Pulmonary artery endothelial cell (primary cell): ENCODE data around the gene ATP2B2. TPM values are rescaled to one million over a fixed set of nuclear protein-coding genes. Genes with fewer than 3 reads are reported as not detected.

Source experiments
- DNase-seq: peaks from one replicate; pipeline ENCODE4 v3.0.0-alpha.2; 2011; ENCODE audit warnings: low read depth, low spot score
- total RNA-seq: library from RNA; depleted of rRNA; stranded (reverse); fragments of >200 nt; gene quantifications from 2 replicates; pipeline ENCODE4 v1.2.3, GENCODE V29; 2014

The ATP2B2 gene
- total RNA-seq, 1 donor from 2014 or later: not detected

DNA sequence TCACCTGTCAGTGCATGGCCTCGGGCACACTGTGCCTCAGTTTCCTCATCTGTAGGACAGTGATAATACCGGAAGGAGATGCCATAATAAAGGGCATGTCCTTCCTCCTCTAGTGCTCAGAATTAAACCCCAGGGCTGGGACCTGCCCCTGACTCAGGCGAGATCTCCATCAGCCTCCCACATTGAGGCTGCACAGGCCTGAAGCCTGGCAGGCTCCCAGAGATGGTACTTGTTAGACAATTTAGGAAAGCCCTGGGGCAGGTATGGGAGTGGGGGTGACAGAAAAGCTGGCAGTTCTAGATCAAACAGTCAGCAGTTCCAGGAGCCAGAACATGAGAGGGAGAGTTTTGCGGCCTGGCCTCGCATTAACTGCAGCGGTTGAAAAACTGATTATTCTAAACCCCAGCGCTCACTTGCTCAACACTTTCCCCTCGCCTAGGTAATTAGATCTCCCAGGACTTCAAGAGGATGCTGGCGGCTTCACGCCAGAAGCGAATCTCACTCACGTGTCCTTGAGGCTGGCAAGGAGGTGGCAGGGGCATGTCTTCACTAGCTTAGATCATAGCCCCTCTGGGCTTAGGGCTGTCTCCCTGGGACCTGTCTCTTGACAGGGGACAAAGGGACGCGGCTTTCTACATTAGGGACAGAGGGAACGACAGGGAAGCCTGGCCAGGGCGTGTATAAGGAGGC, 73.1 kb downstream of the ATP2B2 start:
- DNase-seq: no peak

- DNase-seq: no peak
Measured at GRCh38 chr3:10430805-10431204, 74.6 kb downstream of the ATP2B2 start.

DNA sequence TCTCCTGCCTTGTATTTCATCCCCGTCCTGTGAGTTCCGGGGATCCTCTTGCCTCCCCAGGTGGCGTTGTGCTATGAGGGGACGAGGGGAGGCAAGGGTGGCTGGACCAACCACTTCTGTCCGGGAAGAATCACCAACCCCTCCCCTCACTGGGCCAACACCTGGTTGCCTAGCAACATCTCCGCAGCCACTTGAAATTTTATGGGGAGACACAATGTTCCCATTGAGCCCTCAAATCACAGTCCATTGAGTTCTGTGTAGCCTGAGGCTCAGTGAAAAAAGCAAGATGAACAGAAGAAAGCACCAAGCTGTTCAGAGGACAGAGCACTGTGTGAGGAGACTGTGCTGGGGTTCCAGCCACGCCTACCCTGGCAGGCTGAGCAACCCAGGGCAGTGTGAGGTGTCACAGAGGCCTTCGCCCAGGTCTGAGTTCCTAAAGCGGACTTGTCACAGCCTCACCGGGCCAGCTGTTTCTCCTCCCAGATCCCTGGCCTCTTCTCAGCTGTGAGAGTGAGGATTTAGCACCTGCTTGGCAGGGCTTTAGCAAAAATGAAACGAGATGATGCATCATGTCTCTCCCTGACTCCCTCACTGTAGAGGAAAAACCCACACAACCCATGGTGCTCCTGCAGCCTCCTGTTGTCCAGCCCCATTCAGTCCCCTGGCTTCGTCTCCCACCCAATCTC, 76.8 kb downstream of the ATP2B2 start:
- no peak for DNase-seq

GRCh38 chr3:10426346-10427220, 78.8 kb downstream of the ATP2B2 start:
- no peak for DNase-seq

DNA sequence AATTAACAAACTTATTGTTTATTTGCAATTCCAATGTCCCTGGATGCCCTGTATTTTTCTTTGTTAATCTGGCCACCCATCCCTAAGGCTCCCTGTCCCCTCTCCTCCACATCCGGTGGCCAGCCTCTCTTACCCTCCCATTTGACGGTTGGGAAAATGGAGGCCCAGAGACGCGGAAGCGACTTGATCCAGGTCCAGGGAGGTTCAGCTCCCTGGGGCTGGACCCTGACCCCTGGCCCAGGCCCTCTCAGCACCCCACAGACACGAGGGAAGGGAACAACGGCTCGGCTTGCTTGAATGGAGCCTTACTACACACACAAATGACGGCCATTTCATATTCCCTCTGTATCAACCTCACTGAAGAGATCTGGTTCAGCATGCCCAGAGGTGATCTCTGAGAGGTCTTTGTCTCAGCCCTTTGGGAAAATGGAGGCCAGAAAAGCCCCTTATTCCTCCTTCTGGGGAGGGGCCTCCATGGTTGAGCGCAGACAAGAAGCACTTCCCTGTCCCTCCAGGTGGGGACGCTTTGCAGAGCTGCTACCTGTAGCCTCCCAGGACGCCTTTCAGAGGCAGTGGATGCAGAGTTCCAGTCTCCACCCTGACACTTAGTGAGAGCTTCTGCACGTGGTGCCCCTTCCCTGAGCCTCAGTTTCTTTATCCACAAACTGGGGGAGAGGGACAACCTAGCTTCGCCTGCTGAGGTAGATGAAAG, 82.1 kb downstream of the ATP2B2 start:
- no peak for DNase-seq

GRCh38 chr3:10421996-10422395, 83.4 kb downstream of the ATP2B2 start:
- no peak for DNase-seq

GRCh38 chr3:10420745-10421475, 84.5 kb downstream of the ATP2B2 start:
- DNase-seq: no peak

GRCh38 chr3:10419637-10420232, 85.7 kb downstream of the ATP2B2 start:
- DNase-seq: no peak

GRCh38 chr3:10417847-10418246, 87.5 kb downstream of the ATP2B2 start:
- DNase-seq: no peak

GRCh38 chr3:10416730-10417300, 88.6 kb downstream of the ATP2B2 start:
- DNase-seq: no peak

DNA sequence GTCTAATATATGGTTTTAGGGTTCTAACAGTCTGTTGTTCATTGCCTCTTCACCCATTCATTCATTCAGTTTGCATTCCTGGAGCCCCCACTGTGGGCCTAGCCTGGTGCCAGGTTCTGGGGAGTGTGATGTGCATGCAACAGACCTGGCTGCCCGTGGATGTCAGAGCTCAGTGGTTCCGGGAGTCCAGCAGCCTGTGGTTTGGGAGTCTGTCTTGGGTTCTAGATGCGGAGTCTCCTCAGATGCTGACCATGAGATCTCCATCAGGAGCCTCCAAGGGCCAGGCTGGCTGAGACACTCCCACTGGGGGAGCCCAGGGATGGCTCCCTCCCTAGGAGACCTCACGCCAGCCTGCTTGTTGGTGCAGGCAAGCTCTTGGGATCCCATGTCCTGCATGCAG, 92.3 kb downstream of the ATP2B2 start:
- no peak for DNase-seq

GRCh38 chr3:10411598-10412332, 93.6 kb downstream of the ATP2B2 start:
- DNase-seq: no peak

GRCh38 chr3:10410383-10411002, 94.9 kb downstream of the ATP2B2 start:
- no peak for DNase-seq

DNA sequence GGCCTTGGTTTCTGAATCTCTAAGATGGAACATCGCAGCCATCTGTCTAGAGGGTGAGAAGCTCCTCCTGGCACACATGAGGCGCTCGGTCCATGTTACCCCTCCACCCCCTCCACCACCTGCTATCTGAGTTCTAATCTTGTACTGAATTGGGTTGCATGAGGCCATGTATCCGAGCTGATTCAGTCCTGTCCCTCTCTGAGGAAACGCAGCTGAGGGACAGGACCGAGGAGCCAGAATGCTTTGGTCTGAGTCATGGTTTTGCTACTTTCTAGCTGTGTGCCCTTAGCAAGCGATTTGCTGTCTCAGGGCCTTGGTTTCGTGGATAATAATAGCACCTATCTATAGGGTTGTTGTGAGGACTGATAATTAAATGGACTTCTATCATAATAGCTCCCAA, 96.7 kb downstream of the ATP2B2 start:
- DNase-seq: no peak

DNA sequence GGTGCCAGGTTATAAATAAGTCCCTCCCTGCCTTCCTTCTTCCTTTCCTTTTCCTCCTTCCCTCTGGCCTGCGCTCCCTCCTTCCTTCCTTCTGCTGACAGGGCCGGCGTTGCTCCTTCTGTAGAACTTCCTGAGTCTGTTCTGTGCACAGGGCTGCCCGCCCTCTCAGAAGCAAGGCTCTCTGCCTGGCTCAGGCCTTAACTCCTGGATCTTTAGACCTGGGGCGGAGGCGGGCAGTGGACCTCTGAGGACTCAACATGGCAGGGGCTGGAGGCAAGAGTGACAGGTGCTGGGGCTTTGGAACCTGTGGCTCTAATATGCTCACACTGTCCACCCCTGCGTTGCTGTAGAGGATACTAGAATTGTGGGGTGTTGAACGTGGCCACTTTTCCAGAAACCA, 98.0 kb downstream of the ATP2B2 start:
- DNase-seq: no peak

DNA sequence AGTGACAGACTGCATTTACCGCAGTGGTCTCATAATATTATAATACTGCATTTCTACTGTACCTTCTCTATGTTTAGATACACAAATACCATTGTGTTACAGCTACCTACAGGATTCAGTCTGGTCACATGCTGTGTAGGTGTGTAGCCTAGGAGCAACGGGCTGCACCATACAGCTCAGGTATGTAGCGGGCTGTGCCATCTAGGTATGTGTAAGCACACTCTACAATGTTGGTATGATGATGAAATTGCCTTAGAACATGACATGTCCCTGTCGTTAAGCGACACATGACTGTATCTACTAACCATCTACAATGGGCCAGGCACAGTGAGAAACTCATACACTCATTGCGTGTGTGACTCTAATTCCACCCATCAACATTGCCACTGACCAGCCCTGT, 99.0 kb downstream of the ATP2B2 start:
- no peak for DNase-seq

- DNase-seq: no peak
Measured at GRCh38 chr3:10405816-10406215, 99.6 kb downstream of the ATP2B2 start.

DNA sequence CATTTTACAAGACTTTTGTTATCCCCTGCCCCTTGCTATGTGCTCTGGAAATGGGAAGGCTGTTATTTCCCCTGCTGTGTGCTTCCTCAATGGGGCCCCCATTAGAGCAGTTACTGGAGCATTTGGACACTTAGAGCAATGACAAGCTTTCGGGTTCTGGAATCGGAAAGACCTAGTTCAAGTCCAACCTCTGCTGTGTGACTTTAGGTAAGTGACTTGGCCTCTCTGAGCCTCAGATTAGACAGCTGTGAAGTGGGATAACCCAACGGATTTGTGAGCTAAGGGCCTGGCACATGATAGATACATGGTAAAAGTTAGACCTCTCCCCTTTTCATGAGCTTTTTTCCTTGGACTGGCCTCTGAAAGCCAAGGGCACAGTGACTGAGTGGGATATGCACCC, 100.5 kb downstream of the ATP2B2 start:
- no peak for DNase-seq

DNA sequence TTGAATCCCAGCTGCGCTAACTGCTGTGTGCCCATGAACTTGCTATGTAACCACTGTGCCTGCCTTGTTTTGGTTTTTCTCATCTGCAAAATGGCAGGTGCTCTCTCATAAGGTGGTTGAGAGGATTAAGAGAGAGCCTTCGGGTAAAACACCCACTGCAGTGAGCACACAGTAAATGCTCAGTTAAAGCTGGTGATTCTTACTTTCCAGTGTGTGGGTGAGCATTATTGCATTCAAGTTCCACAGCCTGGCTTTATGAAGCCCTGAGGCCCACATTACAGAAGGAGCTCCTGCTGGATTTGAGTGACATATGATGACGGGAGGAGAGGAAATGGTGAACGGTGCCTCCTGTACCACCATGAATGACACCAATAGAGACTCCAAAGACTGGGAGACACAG, 101.0 kb downstream of the ATP2B2 start:
- DNase-seq: no peak
